Head of caudate nucleus (tissue), 42 donors: ENCODE results near the gene TIGD1.
A peak's percentile ranks its signal among the peaks of the same experiment; 100 is the strongest.

Source experiments
- DNase-seq, 42 donors: peaks; one replicate each; pipeline versions ENCODE4 v3.0.0 to v3.0.0-alpha.2; 2020 to 2021; ENCODE audit warnings: mixed read lengths in 7 of 42
- intact Hi-C: fragments of 100-400 bp; cut with DNase I; formaldehyde crosslinking; loops from one replicate; pipeline ENCODE4 v1.15.0; 2022

TIGD1 gene

GRCh38 chr2:232513353-232513752, 37.0 kb downstream of the TIGD1 start:
- DNase-seq, result no peak
- intact Hi-C loops, result no loop called here

DNA sequence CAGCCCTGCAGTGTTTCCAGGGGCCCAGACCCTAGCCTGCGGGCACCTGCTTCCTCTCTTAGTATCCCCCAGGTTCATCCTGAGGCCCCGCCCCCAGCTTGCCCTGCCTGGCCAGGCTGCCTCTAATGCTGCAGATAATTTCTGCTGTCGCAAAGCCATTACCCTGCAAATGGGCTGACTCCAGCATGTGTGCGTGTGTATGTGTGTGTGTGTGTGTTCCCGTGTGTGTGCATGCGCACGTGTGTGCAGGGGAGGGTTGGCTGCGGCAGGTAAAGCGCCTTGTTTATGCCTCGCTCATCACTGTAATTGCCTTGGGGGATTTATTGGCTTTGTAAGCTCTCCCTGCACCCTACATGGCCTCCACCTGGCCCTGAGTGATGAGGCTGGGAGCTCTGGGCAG, 37.8 kb downstream of the TIGD1 start:
- intact Hi-C loops, result no loop called here
- DNase-seq, result no peak

DNA sequence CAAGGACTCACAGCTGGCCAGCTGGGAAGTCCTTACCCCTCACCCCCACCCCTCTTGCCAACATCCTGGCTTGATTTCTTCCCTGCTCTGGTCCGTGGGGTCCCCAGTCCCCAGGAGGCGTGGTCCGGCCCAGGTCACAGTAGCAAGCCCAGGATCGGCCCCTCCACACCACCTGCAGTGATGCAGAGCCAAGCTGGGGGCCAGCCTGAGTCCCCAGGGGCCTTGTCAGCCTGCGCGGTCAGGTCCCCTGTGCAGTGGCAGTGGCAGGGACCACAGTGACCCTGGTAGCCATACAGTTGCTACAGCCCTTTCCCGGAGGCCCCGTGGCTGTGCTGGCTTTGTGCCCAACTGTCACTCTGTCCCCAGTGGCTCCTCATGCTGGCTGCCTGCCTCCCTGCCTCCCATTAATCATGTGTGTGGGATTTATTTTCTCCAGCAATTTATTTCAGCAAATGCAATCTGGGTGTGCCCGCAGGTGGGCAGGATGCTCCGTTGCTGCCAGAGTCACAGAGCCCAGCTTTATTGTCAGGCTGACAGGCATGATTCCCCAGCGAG, 38.9 kb downstream of the TIGD1 start:
- intact Hi-C loops, result no loop called here
- peak in 23 of 42 donors; percentile 11 to 66 (median 37) for DNase-seq

DNA sequence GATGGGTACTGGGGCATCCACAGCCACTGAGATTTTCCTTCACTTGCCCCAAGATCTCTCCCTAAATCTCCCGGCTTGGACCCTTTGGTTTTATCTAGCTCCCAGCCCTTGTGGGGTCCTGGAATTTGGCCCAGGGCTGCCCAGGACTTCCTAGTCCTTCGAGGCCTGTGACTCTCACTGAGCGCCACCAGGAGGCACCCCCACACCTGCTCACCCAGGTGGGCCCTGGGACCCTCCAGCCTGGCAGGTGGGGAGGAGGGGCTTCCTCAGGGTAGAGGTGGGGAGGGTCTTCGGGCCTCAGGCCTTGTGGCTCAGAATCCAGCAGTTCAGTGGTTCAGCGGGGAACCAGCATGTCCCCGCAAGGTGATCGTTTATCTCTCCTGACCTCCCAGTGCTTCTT, 42.1 kb downstream of the TIGD1 start:
- intact Hi-C loops, result no loop called here
- no peak for DNase-seq

GRCh38 chr2:232506709-232507108, 43.6 kb downstream of the TIGD1 start:
- no peak for DNase-seq

GRCh38 chr2:232505856-232506255, 44.5 kb downstream of the TIGD1 start:
- intact Hi-C loops, result no loop called here
- DNase-seq, result no peak

More at GRCh38 chr2:232506709-232507108, 43.6 kb downstream of the TIGD1 start:
- intact Hi-C loops, result no loop called here

- peak in 3 of 42 donors; percentile 26 to 57 (median 35) for DNase-seq
- intact Hi-C loops, result no loop called here
These were observed 45.9 kb downstream of the TIGD1 start for GRCh38 chr2:232504438-232504837.

GRCh38 chr2:232503809-232504323, 46.5 kb downstream of the TIGD1 start:
- intact Hi-C loops, result no loop called here
- DNase-seq, result no peak

DNA sequence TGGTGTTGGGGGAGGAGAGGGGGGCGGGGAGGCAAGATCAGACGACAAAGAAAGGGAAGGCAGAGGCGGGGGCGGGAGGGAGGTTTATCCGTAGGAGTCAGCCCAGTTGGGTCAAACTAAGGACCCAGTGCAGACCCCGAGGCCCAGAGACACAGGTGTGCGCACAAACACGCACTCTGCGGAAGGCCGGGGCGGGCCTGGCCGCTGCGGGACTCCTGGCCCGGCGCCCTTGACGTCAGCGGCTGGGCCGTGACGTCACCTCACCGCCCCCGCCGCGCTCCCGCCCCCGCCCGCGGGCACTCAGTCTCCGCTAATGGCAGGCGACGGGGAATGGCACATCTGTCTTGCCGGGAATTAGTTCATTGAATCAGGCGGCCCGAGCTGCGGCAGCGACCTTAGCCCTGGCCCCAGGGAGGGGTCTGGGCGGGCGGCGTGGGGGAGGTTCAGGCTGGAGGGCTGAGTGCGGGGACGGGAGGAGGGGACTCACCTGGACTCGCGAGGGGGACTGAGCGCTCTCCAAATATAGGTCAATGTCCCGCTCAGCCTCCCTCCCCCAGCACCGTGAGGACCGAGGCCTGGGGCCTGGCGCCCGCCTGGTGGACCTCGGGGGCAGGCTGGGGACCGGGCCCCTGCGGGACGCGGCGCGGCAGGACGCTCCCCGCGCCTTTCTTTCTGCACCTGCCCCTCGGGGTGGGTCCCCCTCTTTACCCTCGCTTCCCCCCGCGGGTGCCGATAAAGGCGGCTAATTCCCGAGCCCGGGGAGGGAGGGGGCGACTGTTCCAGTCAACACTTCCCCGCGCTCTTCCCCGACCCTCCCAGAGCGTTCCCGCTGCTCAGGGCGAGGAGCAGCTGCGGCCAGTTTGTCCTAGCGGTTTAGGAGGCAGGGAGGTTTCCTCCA, 47.2 kb downstream of the TIGD1 start:
- intact Hi-C loops, result no loop called here
- DNase-seq, result peak in 38 of 42 donors; percentile 14 to 77 (median 43)

- no peak for DNase-seq
- intact Hi-C loops, result no loop called here
These were observed 47.8 kb downstream of the TIGD1 start for GRCh38 chr2:232502511-232502910.

DNA sequence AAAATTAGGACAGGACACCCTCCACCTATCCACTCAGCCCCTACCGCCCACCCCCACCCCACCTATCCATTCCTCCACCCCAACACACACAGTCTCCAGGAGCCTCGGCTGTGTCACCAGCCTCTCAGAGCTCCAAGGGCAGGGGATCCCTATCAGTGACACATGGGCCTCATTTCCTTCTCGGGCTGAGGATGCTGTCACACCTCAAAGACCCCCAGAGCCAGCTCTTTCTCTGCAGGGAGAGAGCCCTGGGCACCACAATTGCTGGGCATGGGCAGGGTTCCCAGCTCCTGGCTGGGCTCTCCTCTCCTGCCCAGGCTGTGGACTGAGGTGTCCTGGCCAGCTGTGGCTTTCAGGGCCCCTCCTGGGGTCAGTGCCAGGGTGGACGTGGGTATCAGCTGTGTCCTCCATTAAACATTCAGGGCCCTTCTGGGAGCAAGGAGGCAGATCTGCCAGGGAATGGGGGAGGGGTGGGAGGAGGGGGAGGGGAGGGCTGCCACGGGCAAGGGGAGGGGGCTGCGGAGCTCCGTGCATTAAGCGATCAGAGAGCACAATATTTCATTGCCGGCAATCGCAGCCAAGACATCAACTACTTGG, 48.5 kb downstream of the TIGD1 start:
- no peak for DNase-seq
- intact Hi-C loops, result no loop called here

- no peak for DNase-seq
- intact Hi-C loops, result no loop called here
These were observed 49.0 kb downstream of the TIGD1 start for GRCh38 chr2:232501331-232501771.

DNA sequence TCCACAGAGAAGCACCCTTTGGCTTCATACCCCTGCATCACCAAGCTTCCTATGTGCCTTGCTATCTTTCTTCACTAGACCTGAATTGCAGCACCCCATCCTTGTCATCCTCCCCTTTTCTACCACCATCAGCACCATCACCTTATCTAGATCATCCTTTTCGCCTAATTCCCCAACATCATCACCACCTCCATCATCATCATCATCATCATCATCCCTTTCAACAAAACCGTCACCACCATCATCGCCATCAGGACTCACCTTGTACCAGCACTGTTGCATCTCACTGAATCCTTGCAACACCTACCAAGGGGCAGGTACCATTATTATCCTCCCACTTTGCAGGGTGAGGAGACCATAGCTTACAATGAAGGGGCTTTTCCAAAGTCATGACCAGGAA, 51.9 kb downstream of the TIGD1 start:
- DNase-seq, result no peak
- intact Hi-C loops, result no loop called here
